Effector CD8-positive, alpha-beta T cell (primary cell): ENCODE data around the gene C16orf87.

Experiments used
- DNase-seq: peaks from one replicate; lab custom pipeline; 2025; lab: John Stamatoyannopoulos, UW

The C16orf87 gene

GRCh38 chr16:46757339-46758050 lies 73.5 kb downstream of the C16orf87 start:
- DNase-seq = no peak

- no peak for DNase-seq
Observed at GRCh38 chr16:46756772-46757171, 74.2 kb downstream of the C16orf87 start.

GRCh38 chr16:46753015-46753414 lies 78.0 kb downstream of the C16orf87 start:
- DNase-seq = no peak

- DNase-seq = no peak
Observed at GRCh38 chr16:46751381-46751780, 79.6 kb downstream of the C16orf87 start.

GRCh38 chr16:46748775-46749705 lies 81.9 kb downstream of the C16orf87 start:
- no peak for DNase-seq

- DNase-seq = no peak
Observed at GRCh38 chr16:46747777-46748651, 83.0 kb downstream of the C16orf87 start, which contains the start of gene MYLK3. MYLK3 (minus strand) TSS chr16:46748344; CDS start chr16:46748193, 151 bp downstream.

- no peak for DNase-seq
Observed at GRCh38 chr16:46746821-46747776, 83.9 kb downstream of the C16orf87 start.
